GM12801 (cell line): ENCODE measurements around the gene TSPAN13.

Experiments
- TF ChIP-seq, protein P1 (sequence below): IDR thresholded peaks from one replicate; pipeline ENCODE4 v1.5.1; 2011; ENCODE audit warnings: control low read depth; ENCODE audit not compliant: insufficient read length; ENCODE audit errors: extremely low read depth

TSPAN13 gene

DNA sequence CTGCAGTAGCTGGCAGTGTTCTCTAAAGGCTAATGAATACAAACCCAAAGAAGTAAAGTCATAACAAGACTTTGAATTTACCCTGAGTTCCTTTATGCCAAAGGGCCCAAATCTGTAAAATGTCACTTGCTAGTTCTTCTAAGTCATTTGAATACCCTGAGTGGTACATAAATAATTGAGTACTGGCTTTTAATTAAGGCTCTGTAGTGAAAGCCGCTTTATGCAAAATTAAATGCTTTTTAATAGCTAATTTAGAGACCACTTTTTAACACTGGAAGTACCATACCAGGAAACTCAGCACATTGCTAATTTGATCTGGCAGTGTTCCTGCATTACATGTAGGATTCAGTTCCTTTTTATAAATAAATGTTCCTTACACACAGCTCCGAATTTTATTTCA is 24.0 kb upstream of the TSPAN13 start:
- TF ChIP-seq, protein P1, sequence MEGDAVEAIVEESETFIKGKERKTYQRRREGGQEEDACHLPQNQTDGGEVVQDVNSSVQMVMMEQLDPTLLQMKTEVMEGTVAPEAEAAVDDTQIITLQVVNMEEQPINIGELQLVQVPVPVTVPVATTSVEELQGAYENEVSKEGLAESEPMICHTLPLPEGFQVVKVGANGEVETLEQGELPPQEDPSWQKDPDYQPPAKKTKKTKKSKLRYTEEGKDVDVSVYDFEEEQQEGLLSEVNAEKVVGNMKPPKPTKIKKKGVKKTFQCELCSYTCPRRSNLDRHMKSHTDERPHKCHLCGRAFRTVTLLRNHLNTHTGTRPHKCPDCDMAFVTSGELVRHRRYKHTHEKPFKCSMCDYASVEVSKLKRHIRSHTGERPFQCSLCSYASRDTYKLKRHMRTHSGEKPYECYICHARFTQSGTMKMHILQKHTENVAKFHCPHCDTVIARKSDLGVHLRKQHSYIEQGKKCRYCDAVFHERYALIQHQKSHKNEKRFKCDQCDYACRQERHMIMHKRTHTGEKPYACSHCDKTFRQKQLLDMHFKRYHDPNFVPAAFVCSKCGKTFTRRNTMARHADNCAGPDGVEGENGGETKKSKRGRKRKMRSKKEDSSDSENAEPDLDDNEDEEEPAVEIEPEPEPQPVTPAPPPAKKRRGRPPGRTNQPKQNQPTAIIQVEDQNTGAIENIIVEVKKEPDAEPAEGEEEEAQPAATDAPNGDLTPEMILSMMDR, result no peak

DNA sequence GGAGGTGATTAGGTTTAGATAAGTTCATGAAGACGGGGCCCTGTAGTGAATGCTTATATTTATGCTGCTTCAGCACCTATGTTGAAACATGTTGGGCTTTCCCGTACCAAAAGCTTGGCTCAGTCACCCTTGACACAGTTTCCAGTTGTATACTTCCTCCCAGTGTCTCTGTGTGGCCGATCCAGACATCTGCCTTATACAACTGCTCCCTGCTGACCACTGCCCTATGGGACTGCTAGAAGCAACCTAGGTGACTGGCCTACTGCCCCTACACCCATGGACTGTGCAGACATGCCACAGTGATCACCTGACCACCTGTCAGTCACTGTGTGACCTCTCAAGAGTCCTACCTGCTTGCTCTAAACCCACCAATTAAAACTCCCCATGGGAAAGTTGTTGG is 22.6 kb upstream of the TSPAN13 start:
- TF ChIP-seq, protein P1, result no peak

DNA sequence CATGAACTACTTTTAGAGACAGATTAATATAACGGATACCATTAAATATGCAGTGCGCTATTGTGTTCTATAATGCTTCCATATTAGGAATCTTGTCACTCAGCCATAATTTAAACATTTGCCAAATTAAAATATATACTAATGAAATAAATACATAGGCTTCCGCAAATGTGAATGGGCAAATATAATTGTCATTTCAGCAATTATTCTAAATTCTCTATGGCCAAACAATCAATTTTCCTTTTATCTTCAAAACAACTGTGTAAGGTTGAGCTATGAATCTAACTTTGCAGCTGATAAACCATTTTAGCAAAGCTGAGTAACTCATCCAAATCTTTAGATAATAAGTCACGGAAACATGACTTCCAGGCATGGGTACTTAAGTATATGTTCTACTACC is 20.7 kb upstream of the TSPAN13 start:
- TF ChIP-seq, protein P1, result no peak

DNA sequence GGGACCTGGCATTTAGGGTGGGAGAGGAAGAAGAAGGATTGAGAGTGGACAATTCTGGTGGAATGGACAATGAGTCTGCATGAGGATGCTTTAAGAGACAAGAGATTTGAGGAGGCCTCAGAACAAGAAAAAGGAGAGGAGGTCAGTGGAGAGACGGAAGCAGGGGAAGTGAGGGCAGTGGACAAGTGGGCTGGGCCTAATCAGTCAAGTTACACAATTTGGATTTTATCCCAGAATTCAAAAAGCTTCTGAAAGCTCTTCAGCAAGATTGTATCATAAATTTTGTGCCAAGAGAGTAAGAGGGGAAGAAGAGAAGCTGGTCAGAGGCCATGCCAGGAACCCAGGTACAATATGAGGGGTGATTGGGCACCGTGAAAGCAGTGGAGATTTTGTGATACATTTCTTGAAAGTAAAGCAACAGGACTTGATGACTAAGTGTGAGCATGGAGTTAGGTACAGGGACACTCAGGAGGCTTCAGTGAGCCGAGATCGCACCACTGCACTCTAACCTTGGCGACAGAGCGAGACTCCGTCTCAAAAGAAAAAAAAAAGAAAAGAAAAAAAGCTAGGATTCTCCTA is 19.3 kb upstream of the TSPAN13 start:
- TF ChIP-seq, protein P1, result no peak

DNA sequence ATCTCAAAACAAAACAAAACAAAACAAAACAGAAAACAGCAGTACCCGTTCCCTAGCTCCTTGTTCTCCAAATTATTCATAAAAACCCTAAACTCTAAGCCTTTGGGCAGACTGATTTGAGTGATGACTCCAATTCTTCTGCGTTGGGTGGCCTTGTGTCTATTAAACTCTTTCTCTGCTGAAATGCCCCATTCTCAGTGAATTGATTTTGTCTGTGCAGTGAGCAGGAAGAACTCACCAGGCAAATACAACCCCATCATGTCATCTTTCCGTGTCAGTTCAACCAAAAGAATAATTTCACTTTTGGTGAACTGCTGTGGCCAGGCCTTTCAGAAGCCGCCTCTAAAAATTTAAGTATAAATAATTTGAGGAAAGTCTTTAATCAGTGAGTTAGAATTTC is 18.5 kb upstream of the TSPAN13 start:
- TF ChIP-seq, protein P1, result no peak

DNA sequence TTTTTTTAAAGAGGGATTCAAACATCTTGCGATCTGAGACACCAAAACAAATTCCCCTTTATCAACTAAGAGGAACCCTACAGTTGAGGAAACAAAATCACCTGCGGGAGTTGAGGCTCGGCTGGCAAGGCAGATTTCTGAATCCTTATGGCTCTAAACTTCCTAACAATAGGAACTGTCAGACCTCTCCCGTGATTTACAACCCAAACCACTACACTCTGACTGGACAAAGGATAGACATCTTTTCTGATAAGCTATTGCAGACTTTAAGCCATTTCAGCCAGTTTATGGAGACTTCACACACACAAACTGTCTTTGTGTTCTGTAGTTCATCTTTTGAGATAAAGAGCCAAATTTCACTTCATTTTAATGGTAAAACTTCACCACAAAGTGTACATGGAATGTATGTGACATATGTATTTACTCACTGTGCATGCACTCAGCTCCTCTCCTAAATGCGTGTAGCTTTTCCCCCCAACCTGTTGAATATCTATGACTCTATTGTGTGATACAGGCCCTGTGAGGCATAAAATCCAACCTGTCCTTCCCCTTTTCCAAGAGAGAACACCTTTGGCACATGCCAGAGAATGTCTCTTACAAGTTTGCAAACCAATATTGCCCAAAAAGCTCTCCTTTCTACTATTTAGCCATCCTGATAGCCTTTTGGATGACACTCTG is 15.4 kb upstream of the TSPAN13 start:
- TF ChIP-seq, protein P1, result no peak

DNA sequence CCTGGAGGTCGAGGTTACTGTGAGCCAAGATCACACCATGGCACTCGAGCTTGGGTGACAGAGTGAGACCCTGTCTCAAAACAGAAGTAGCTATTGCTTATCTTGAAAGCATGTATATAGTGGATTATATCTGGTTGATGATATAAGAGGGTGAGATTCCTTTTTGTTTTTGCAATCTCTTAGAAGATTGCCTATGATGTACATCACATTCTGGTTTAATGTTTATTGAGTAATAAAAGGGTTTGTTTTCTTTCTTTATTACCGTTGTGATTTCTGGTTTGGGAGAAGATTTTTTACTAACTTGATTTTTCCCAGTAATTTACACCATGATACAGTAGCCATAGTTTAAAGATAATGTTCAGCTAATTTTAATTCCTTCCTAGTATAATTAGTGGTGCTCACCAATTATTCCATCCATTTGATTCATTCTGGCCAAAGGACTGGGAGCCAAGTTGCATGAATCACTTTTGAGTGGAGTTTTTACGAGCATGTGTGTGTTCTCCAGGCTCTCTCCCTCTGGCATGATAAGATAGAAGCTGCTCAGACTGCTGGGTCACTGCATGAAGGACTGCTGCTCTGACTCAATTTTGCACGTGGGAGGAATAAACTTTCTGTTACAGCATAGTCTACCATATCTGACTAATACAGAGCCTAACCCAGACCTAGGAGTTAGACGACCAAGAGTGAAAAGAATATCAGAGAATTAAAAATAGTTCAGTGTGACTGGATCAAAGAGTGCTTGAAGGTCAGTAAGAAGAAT is 13.5 kb upstream of the TSPAN13 start:
- TF ChIP-seq, protein P1, result no peak
